ENCODE measurements around the gene TEX264.

TEX264 gene

DNA sequence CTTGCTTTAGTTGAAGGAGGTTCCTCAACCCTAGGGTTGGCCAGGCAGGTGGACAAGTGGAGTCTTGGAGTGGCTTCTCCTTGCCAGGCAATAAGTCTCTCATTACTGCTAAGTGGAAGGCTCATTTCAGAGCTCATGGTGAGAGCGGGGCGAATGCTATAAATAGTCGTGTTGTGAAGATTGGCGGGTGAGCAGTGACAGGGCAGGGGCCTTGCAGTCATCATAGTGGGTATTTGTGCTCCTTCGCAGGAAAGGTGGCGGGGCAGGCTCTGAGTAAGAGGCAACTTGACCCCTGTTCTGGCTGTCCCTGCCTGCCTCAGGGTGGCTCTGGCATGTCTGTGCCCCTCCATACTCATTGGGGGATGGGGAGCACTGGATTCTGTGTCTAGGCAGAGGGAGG, 27.2 kb downstream of the TEX264 start:
- TF ChIP-seq CTCF (IDR thresholded peaks at IDR 0.05; ENCODE audit: low read depth, low read length), result no peak

DNA sequence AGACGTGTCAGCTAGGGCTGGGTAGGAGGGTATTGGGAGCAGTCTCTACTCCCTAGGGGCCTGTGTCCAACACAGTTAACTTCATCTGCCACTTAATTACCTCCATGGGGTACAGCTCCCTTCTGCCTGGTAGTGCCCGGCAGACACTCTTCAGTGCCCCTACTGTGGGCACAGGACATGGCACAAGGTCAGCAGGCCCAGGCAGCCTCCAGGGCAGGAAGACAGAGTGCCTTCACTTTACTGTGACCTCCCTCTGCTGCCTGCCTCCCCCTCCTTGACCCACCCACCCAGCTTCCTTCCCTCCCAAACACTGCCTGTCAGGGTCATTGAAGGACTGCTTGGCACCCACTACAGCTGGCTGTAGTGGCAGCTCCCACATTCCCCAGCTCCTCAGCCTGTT, 29.4 kb downstream of the TEX264 start:
- TF ChIP-seq CTCF (IDR thresholded peaks at IDR 0.05; ENCODE audit: low read depth, low read length), result no peak
- no peak for DNase-seq (ENCODE audit: extremely low read depth, low read depth)

More for the DNA sequence above, 27.2 kb downstream of the TEX264 start:
- no peak for DNase-seq (ENCODE audit: extremely low read depth, low read depth)

DNA sequence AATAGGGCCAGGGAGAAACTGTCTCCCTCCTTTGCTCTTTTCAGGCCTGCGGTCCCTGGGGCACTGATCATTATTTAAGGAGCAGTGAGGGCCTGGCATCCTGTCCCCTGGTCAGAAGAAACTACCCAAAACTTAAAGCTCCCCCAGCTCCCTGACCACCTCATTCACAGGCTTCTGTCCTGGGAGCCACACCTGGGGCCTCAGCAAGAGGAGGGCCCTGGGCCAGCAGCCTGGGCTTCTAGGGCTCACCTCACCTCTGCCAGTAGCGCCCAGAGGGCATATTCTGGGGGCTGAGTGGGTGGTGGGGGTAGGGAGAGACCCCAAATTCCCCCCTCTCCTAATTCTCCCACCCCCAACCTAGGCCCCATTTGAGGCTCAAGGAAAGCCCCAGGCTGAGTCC, 31.1 kb downstream of the TEX264 start:
- TF ChIP-seq CTCF (IDR thresholded peaks at IDR 0.05; ENCODE audit: low read depth, low read length), result no peak

GRCh38 chr3:51703068-51703760, 32.2 kb downstream of the TEX264 start:
- DNase-seq (ENCODE audit: extremely low read depth, low read depth), result no peak

More for the DNA sequence above, 31.1 kb downstream of the TEX264 start:
- no peak for DNase-seq (ENCODE audit: extremely low read depth, low read depth)

DNA sequence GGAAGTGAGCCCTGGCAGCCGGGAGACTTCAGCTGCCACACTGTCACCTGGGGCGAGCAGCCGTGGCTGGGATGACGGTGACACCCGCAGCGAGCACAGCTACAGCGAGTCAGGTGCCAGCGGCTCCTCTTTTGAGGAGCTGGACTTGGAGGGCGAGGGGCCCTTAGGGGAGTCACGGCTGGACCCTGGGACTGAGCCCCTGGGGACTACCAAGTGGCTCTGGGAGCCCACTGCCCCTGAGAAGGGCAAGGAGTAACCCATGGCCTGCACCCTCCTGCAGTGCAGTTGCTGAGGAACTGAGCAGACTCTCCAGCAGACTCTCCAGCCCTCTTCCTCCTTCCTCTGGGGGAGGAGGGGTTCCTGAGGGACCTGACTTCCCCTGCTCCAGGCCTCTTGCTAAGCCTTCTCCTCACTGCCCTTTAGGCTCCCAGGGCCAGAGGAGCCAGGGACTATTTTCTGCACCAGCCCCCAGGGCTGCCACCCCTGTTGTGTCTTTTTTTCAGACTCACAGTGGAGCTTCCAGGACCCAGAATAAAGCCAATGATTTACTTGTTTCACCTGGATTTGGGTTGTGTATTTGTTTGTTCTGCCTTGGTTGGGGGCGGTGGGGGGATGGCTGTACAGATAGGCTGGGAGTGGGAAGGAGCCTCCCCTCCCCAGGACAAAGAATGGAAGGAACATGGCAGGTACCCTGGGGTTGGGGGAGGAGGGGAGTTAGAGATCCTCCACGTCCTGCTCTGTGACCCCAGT, 32.9 kb downstream of the TEX264 start:
- DNase-seq (ENCODE audit: extremely low read depth, low read depth), result no peak
- TF ChIP-seq CTCF (IDR thresholded peaks at IDR 0.05; ENCODE audit: low read depth, low read length), result no peak

More at GRCh38 chr3:51703068-51703760, 32.2 kb downstream of the TEX264 start:
- TF ChIP-seq CTCF (IDR thresholded peaks at IDR 0.05; ENCODE audit: low read depth, low read length), result no peak

GRCh38 chr3:51704511-51704950, 33.5 kb downstream of the TEX264 start:
- TF ChIP-seq CTCF (IDR thresholded peaks at IDR 0.05; ENCODE audit: low read depth, low read length), result no peak
- no peak for DNase-seq (ENCODE audit: extremely low read depth, low read depth)
